Astrocyte of the spinal cord (primary cell): ENCODE measurements around the gene KDM8.

Source experiments
- DNase-seq: peaks from one replicate; pipeline ENCODE4 v3.0.0; 2011; ENCODE audit warnings: low read depth, low spot score
- H3K4me3 ChIP-seq: 2 replicates; pipeline ENCODE4 v1.5.1; 2011; ENCODE audit warnings: low read depth, mild to moderate bottlenecking, low read length, moderate library complexity
- CTCF ChIP-seq: IDR thresholded peaks from 2 replicates; pipeline ENCODE4 v1.5.1; 2012; ENCODE audit warnings: low read depth, mild to moderate bottlenecking, low read length, inconsistent platforms
- in situ Hi-C: cut with HindIII; loops from 2 replicates; pipeline ENCODE4 v1.10.0; 2017; ENCODE audit warnings: low sequenced_read_pairs

The KDM8 gene

GRCh38 chr16:27232901-27233625, 29.7 kb downstream of the KDM8 start:
- TF ChIP-seq CTCF, result no peak
- H3K4me3 ChIP-seq, result no peak overlapping the region
- in situ Hi-C loops, result no loop called here
- DNase-seq, result no peak

- no peak overlapping the region for H3K4me3 ChIP-seq
- in situ Hi-C loops, result no loop called here
- TF ChIP-seq CTCF, result no peak
- no peak for DNase-seq
These were observed 30.4 kb downstream of the KDM8 start for GRCh38 chr16:27233731-27234130.

GRCh38 chr16:27234171-27234570, 30.8 kb downstream of the KDM8 start:
- no peak for DNase-seq
- H3K4me3 ChIP-seq, result no peak overlapping the region
- TF ChIP-seq CTCF, result no peak
- in situ Hi-C loops, result no loop called here

- TF ChIP-seq CTCF, result no peak
- no peak overlapping the region for H3K4me3 ChIP-seq
- in situ Hi-C loops, result no loop called here
- no peak for DNase-seq
These were observed 31.3 kb downstream of the KDM8 start for GRCh38 chr16:27234603-27235002.

GRCh38 chr16:27235055-27235937, 32.0 kb downstream of the KDM8 start:
- no peak overlapping the region for H3K4me3 ChIP-seq
- peak; percentile 91 for TF ChIP-seq CTCF
- in situ Hi-C loops, result no loop called here

GRCh38 chr16:27235938-27236245, 32.6 kb downstream of the KDM8 start:
- no peak overlapping the region for H3K4me3 ChIP-seq
- no peak for TF ChIP-seq CTCF
- in situ Hi-C loops, result no loop called here
- no peak for DNase-seq

More at GRCh38 chr16:27235055-27235937, 32.0 kb downstream of the KDM8 start:
- DNase-seq, result peak; percentile 92
